Suprapubic skin (tissue), 4 donors: Measurements from ENCODE around the gene ME3. TPM values are rescaled to one million over a fixed set of nuclear protein-coding genes. Genes with fewer than 3 reads are reported as not detected.

Experiments
- DNase-seq, 2 donors: peaks; one replicate each; pipeline ENCODE4 v3.0.0-alpha.2; 2019; ENCODE audit warnings: low spot score in 2 of 2
- H3K27ac ChIP-seq: fragments of 200-600 bp; sonication (generic); one replicate; pipeline ENCODE4 v1.5.1; 2019
- H3K27me3 ChIP-seq: fragments of 200-600 bp; sonication (generic); one replicate; pipeline ENCODE4 v1.5.1; 2019
- H3K36me3 ChIP-seq: fragments of 200-600 bp; sonication (generic); one replicate; pipeline ENCODE4 v1.5.1; 2019
- H3K4me1 ChIP-seq: fragments of 200-600 bp; sonication (generic); one replicate; pipeline ENCODE4 v1.5.1; 2019
- H3K4me3 ChIP-seq: fragments of 200-600 bp; sonication (generic); one replicate; pipeline ENCODE4 v1.5.1; 2019; ENCODE audit warnings: mild to moderate bottlenecking
- H3K9me3 ChIP-seq: fragments of 200-600 bp; sonication (generic); one replicate; pipeline ENCODE4 v1.5.1; 2019
- CTCF ChIP-seq, 2 donors: fragments of 200-600 bp in 1 of 2; fragments of 450-650 bp in 1 of 2; sonication (generic) in 1 of 2; IDR thresholded peaks; one replicate each; pipeline ENCODE4 v1.5.1; 2016 to 2019; ENCODE audit warnings: antibody characterized with exemption in 2 of 2, mild to moderate bottlenecking in 1 of 2, moderate library complexity in 1 of 2
- EP300 ChIP-seq: sonication (generic); formaldehyde crosslinking; IDR thresholded peaks from one replicate; pipeline ENCODE4 v1.6.1; 2017; ENCODE audit warnings: antibody characterized with exemption
- POLR2A ChIP-seq, 2 donors: fragments of 450-650 bp; IDR thresholded peaks; one replicate each; pipeline ENCODE4 v1.6.1; 2017; ENCODE audit warnings: antibody characterized with exemption in 2 of 2, mild to moderate bottlenecking in 2 of 2, moderate library complexity in 2 of 2
- POLR2AphosphoS5 ChIP-seq, 3 donors: sonication (generic); formaldehyde crosslinking; IDR thresholded peaks; one replicate each; pipeline ENCODE4 v1.6.1; 2017; ENCODE audit warnings: antibody characterized with exemption in 3 of 3
- WGBS: methylation state at CpG from one replicate; pipeline ENCODE4 v1.1.5; 2018; 5-methylcytosine and 5-hydroxymethylcytosine counted together
- total RNA-seq, 4 donors: library from RNA; depleted of rRNA; stranded (reverse); fragments of >200 nt; gene quantifications; one replicate each; pipeline ENCODE4 v1.1.0, GENCODE V29; 2016

The ME3 gene
- total RNA-seq, 4 donors from 2014 or later: 3.7 to 17.0 (median 9.4) TPM

GRCh38 chr11:86699040-86699791 is 26.8 kb upstream of the ME3 start:
- Histone ChIP-seq H3K27me3 (no peaks in the 10 kb centered on the region), H3K36me3 (no peaks in the 10 kb centered on the region), H3K27ac (no peak overlapping the region), H3K4me3 (no peak overlapping the region), H3K9me3 (no peaks in the 10 kb centered on the region), H3K4me1 (peaks cover 12% of the 10 kb centered on the region)
- DNase-seq: no peak
- 82% methylated on average over 1 of the region's 1 CpG for WGBS
- TF ChIP-seq CTCF (IDR thresholded peaks at IDR 0.05): no peak
- TF ChIP-seq EP300: no peak
- no peak for TF ChIP-seq POLR2A (IDR thresholded peaks at IDR 0.05)
- no peak for TF ChIP-seq POLR2AphosphoS5 (IDR thresholded peaks at IDR 0.05)

GRCh38 chr11:86698639-86699038 is 26.2 kb upstream of the ME3 start:
- 80% methylated on average over 1 of the region's 1 CpG for WGBS

GRCh38 chr11:86696451-86696850 is 24.0 kb upstream of the ME3 start:
- Histone ChIP-seq H3K27me3 (no peaks in the 10 kb centered on the region), H3K4me3 (no peak overlapping the region), H3K9me3 (no peaks in the 10 kb centered on the region), H3K36me3 (no peaks in the 10 kb centered on the region), H3K27ac (no peak overlapping the region), H3K4me1 (peaks cover 12% of the 10 kb centered on the region)
- 100% methylated on average over 1 of the region's 1 CpG for WGBS
- TF ChIP-seq POLR2AphosphoS5 (IDR thresholded peaks at IDR 0.05) (no peak), CTCF (IDR thresholded peaks at IDR 0.05) (no peak), POLR2A (IDR thresholded peaks at IDR 0.05) (no peak), EP300 (no peak)
- DNase-seq: no peak

More at GRCh38 chr11:86698639-86699038, 26.2 kb upstream of the ME3 start:
- no peak for TF ChIP-seq EP300
- no peak for TF ChIP-seq POLR2AphosphoS5 (IDR thresholded peaks at IDR 0.05)
- TF ChIP-seq CTCF (IDR thresholded peaks at IDR 0.05): no peak
- TF ChIP-seq POLR2A (IDR thresholded peaks at IDR 0.05): no peak
- DNase-seq: no peak
- Histone ChIP-seq H3K27ac (no peak overlapping the region), H3K36me3 (no peaks in the 10 kb centered on the region), H3K9me3 (no peaks in the 10 kb centered on the region), H3K4me3 (no peak overlapping the region), H3K27me3 (no peaks in the 10 kb centered on the region), H3K4me1 (peaks cover 12% of the 10 kb centered on the region)

- WGBS: 57% methylated on average over 1 of the region's 1 CpG
- no peak overlapping the region for H3K27ac ChIP-seq
- H3K4me1 ChIP-seq: peaks cover 12% of the 10 kb centered on the region
- H3K27me3 ChIP-seq: no peaks in the 10 kb centered on the region
- no peak for DNase-seq
- no peaks in the 10 kb centered on the region for H3K36me3 ChIP-seq
- H3K9me3 ChIP-seq: no peaks in the 10 kb centered on the region
- H3K4me3 ChIP-seq: no peak overlapping the region
- TF ChIP-seq POLR2AphosphoS5 (IDR thresholded peaks at IDR 0.05) (peak in 1 of 3 donors; percentile 19), EP300 (no peak)
Observed at GRCh38 chr11:86696004-86696403, 23.6 kb upstream of the ME3 start.

GRCh38 chr11:86695373-86695772 is 23.0 kb upstream of the ME3 start:
- Histone ChIP-seq H3K27ac (no peak overlapping the region), H3K27me3 (no peaks in the 10 kb centered on the region), H3K9me3 (no peaks in the 10 kb centered on the region), H3K4me3 (no peak overlapping the region), H3K36me3 (no peaks in the 10 kb centered on the region), H3K4me1 (peaks cover 12% of the 10 kb centered on the region)
- no peak for TF ChIP-seq POLR2AphosphoS5 (IDR thresholded peaks at IDR 0.05)
- no peak for TF ChIP-seq CTCF (IDR thresholded peaks at IDR 0.05)
- TF ChIP-seq POLR2A (IDR thresholded peaks at IDR 0.05): no peak
- TF ChIP-seq EP300: no peak
- no peak for DNase-seq
